ENCODE data around the gene UPK1A. TPM values are rescaled to one million over a fixed set of nuclear protein-coding genes. Genes with fewer than 3 reads are reported as not detected.

UPK1A gene
- total and polyA plus RNA-seq, 9 of the 15 experiments (the other 6 are each of a cell fraction or from before 2014, with no cell fraction given), result 0.06 to 0.13 TPM; not detected in 7

GRCh38 chr19:35702223-35703012 is 36.1 kb downstream of the UPK1A start:
- in situ Hi-C loops (cut with MboI) (loop anchor here (5.0 kb wide), 1 partner anchor 230 kb away; no protein-coding TSS in a partner anchor), intact Hi-C loops (cut with micrococcal nuclease) (no loop called here)
- CTCF ChIA-PET (ENCODE audit: low intra/inter-chr PET ratio), result no interaction called here
- BruUV-seq (replicated peaks), result no TSS peak
- no peaks in the 10 kb centered on the region for H3K36me3 ChIP-seq (ENCODE audit: control insufficient read depth, insufficient read depth, low read length)
- H3K27ac ChIP-seq (ENCODE audit: extremely low read depth, low read depth, low read length), result no peak overlapping the region; the same call in 2 of the 3 replicates
- H3K4me1 ChIP-seq (replicated peaks in 1 of 2; ENCODE audit: control insufficient read depth in 2 of 2, insufficient read depth in 2 of 2, low read length in 2 of 2), result peaks cover 0 to 21% of the 10 kb centered on the region in 2 experiments; a peak in 3 of 5 replicates
- no peaks in the 10 kb centered on the region for H3K79me2 ChIP-seq (ENCODE audit: control insufficient read depth, insufficient read depth, low read length)
- H3K9ac ChIP-seq (ENCODE audit: insufficient read depth in 1 of 2, low read depth in 2 of 2, low read length in 2 of 2), result peak overlapping the region in 1 of 2 experiments; percentile 89; a peak in 2 of 4 replicates
- POLR2A ChIA-PET, result interaction anchor here (0.6 to 1.4 kb wide), 8 partner anchors 10 to 199 kb away, joined by 3 to 6 read pairs (median 3); no protein-coding TSS in a partner anchor
- no peaks in the 10 kb centered on the region for H3K9me1 ChIP-seq (ENCODE audit: control insufficient read depth, insufficient read depth, low read length)
- peak; percentile 97 for FAIRE-seq
- WGBS (ENCODE audit: insufficient coverage, low coverage, missing lambda C conversion rate), result under 1% methylated on average over 42 of the region's 50 CpGs
- H4K20me1 ChIP-seq (replicated peaks; ENCODE audit: control insufficient read depth, insufficient read depth, low read length), result no peaks in the 10 kb centered on the region
- peak; percentile 100 for ATAC-seq
- DNase-seq (ENCODE audit: extremely low read depth in 1 of 4, low spot score in 3 of 4), result peak; percentile 97 to 98 (median 98)
- H3K9me3 ChIP-seq (replicated peaks; ENCODE audit: control insufficient read depth, insufficient read depth, low read depth, low read length), result no peaks in the 10 kb centered on the region
- peak overlapping the region; percentile 46 for H3K4me3 ChIP-seq
- peak overlapping the region; percentile 83 for H3K4me2 ChIP-seq (ENCODE audit: insufficient read depth, low read length)
- H3K27me3 ChIP-seq (ENCODE audit: control insufficient read depth in 2 of 2, insufficient read depth in 2 of 2, low read length in 2 of 2), result peaks cover 2 to 15% of the 10 kb centered on the region in 2 experiments; a peak in 3 of 5 replicates
- peak overlapping the region; percentile 95 for H2AFZ ChIP-seq (ENCODE audit: low read depth, low read length)
- TF ChIP-seq ZEB2 (IDR thresholded peaks at IDR 0.05), result no peak
- TF ChIP-seq MLLT1 (IDR thresholded peaks at IDR 0.05), result peak in 1 of 2 experiments; percentile 92; a peak in 2 of 4 replicates
- no peak for TF ChIP-seq ZNF277 (CRISPR knock-in tag; IDR thresholded peaks at IDR 0.05; ENCODE audit: borderline replicate concordance)
- TF ChIP-seq HDAC6 (IDR thresholded peaks at IDR 0.05; ENCODE audit: low read depth, low read length), result peak; percentile 98
- peak; percentile 33; the same call in 1 of the 2 replicates for TF ChIP-seq ZNF263 (CRISPR knock-in tag; IDR thresholded peaks at IDR 0.05; ENCODE audit: borderline replicate concordance)
- TF ChIP-seq CHD2 (IDR thresholded peaks at IDR 0.05; ENCODE audit: low read depth, low read length), result peak; percentile 92
- no peak for TF ChIP-seq SMC3 (conservative IDR thresholded peaks at IDR 0.05; ENCODE audit: insufficient read depth, low read depth, low read length)
- TF ChIP-seq IRF9 (tag; IDR thresholded peaks at IDR 0.05), result no peak
- TF ChIP-seq ATF7 (IDR thresholded peaks at IDR 0.05), result peak; percentile 74
- TF ChIP-seq BCLAF1 (IDR thresholded peaks at IDR 0.05; ENCODE audit: borderline replicate concordance in 1 of 2, control insufficient read depth in 1 of 2, low read depth in 2 of 2, low read length in 1 of 2), result no peak
- peak; percentile 53; the same call in 1 of the 2 replicates for TF ChIP-seq CXXC5 (CRISPR knock-in tag; IDR thresholded peaks at IDR 0.05)

Data from K562 (cell line).